ENCODE results near the gene NAA80. TPM values are rescaled to one million over a fixed set of nuclear protein-coding genes. Genes with fewer than 3 reads are reported as not detected.

The NAA80 gene
- total RNA-seq, 1 experiment from 2014 or later: 6.0 TPM

- no peak overlapping the region for H2AK5ac ChIP-seq (ENCODE audit: insufficient read length, low read length)
- no peaks in the 10 kb centered on the region for H3K27me3 ChIP-seq (ENCODE audit: insufficient read depth, low read length)
- H3T11ph ChIP-seq (ENCODE audit: low read length): no peak overlapping the region
- peaks cover 9% of the 10 kb centered on the region; the same call in 1 of the 2 replicates for H3K4me1 ChIP-seq (ENCODE audit: insufficient read depth, low read length)
- H4K20me1 ChIP-seq (ENCODE audit: control insufficient read depth, insufficient read depth, insufficient read length): peaks cover 3% of the 10 kb centered on the region
- peak overlapping the region in 1 of 2 experiments; percentile 49; a peak in 2 of 5 replicates for H3K4me3 Mint-ChIP-seq
- DNase-seq: peak; percentile 63
- no peak overlapping the region for H4K8ac ChIP-seq (replicated peaks; ENCODE audit: insufficient read length, low read depth, low read length)
- H3K79me1 ChIP-seq (ENCODE audit: insufficient read depth, low read depth, low read length, poor library complexity, severe bottlenecking): peaks cover 14% of the 10 kb centered on the region
- H2BK120ac ChIP-seq (ENCODE audit: low read depth, low read length, poor library complexity, severe bottlenecking): no peak overlapping the region
- H2AFZ ChIP-seq (ENCODE audit: low read length): no peak overlapping the region
- H3K9ac ChIP-seq (ENCODE audit: extremely low read depth, insufficient read length, low read length): no peak overlapping the region
- no peak overlapping the region for H3K4me2 ChIP-seq (ENCODE audit: insufficient read depth, insufficient read length, low read length)
- H3K4me1 Mint-ChIP-seq: peaks cover 51 to 60% of the 10 kb centered on the region in 2 experiments
- H3K14ac ChIP-seq (ENCODE audit: insufficient read depth, low read length): peak overlapping the region; percentile 51
- no peak overlapping the region for H2BK20ac ChIP-seq (ENCODE audit: low read depth, low read length, poor library complexity, severe bottlenecking)
- H3K18ac ChIP-seq (ENCODE audit: insufficient read length, low read depth, low read length): peak overlapping the region; percentile 64
- H3K27me3 Mint-ChIP-seq (ENCODE audit: low read depth): no peaks in the 10 kb centered on the region
- H3K36me3 Mint-ChIP-seq (ENCODE audit: insufficient read depth in 1 of 3, low read depth in 3 of 3): peaks cover 8 to 33% (median 29%) of the 10 kb centered on the region in 3 experiments
- H3K23me2 ChIP-seq (ENCODE audit: insufficient read length, low read depth, low read length, poor library complexity, severe bottlenecking): no peaks in the 10 kb centered on the region
- peak; percentile 23; the same call in 2 of the 3 replicates for TF ChIP-seq CTCF (conservative IDR thresholded peaks at IDR 0.05)
- H3K23ac ChIP-seq (ENCODE audit: insufficient read length, low read depth, low read length): no peak overlapping the region
- no peak overlapping the region for H4K91ac ChIP-seq (ENCODE audit: insufficient read length, low read depth, low read length)
- H3K9me3 ChIP-seq (ENCODE audit: control insufficient read depth, low read depth, low read length): no peaks in the 10 kb centered on the region
- no peak overlapping the region for H2BK15ac ChIP-seq (ENCODE audit: low read depth, low read length)
- no peak overlapping the region for H3K4ac ChIP-seq (ENCODE audit: low read depth, low read length)
- no peak overlapping the region for H3K27ac ChIP-seq (ENCODE audit: insufficient read length, low read depth, low read length)
- no peak overlapping the region for H2BK5ac ChIP-seq (ENCODE audit: insufficient read length, low read length)
- WGBS (ENCODE audit: extremely low coverage, insufficient read length, low lambda C conversion rate): no CpG with 5 or more reads among the region's 10 CpGs
- H3K9me3 Mint-ChIP-seq: no peaks in the 10 kb centered on the region
- no peak overlapping the region for H4K5ac ChIP-seq (ENCODE audit: insufficient read length, low read depth, low read length)
- H3K79me2 ChIP-seq (ENCODE audit: insufficient read depth, low read length): peaks cover 26% of the 10 kb centered on the region; the same call in 1 of the 2 replicates
- H2BK12ac ChIP-seq (ENCODE audit: insufficient read length, low read depth, low read length): no peak overlapping the region
- H3K27ac Mint-ChIP-seq: peak overlapping the region; percentile 90 to 94 (median 92)
- H3K56ac ChIP-seq (ENCODE audit: insufficient read length, low read depth, low read length): no peak overlapping the region
Observed at GRCh38 chr3:50246517-50246954, 52.7 kb downstream of the NAA80 start.

Other genes starting within 250 kb of the NAA80 start
- gene RBM5, start 210.5 kb downstream of the NAA80 start, total RNA-seq (2021): 110 and 123 TPM in 2 replicates
- gene SEMA3F, start 144.1 kb downstream of the NAA80 start, total RNA-seq (2021): 11.9 and 14.3 TPM in 2 replicates
- 0.18 TPM in 1 of 2 replicates, not detected in the other for gene GNAT1, start 107.8 kb downstream of the NAA80 start, total RNA-seq (2021)
- 1.4 and 3.2 TPM in 2 replicates for gene SLC38A3, start 94.1 kb downstream of the NAA80 start, total RNA-seq (2021)
- gene GNAI2, start 63.2 kb downstream of the NAA80 start, total RNA-seq (2021): 210 and 218 TPM in 2 replicates
- gene SEMA3B, start 30.3 kb downstream of the NAA80 start, total RNA-seq (2021): 4.4 and 6.4 TPM in 2 replicates
- gene LSMEM2, start 20.3 kb downstream of the NAA80 start, total RNA-seq (2021): 0.24 and 0.50 TPM in 2 replicates
- gene IFRD2, start 7.0 kb downstream of the NAA80 start, total RNA-seq (2021): 107 and 109 TPM in 2 replicates
- 2.3 and 3.1 TPM in 2 replicates for gene HYAL3, start within 50 bp of the NAA80 start, total RNA-seq (2021)
- gene HYAL1, start 4.2 kb upstream of the NAA80 start, total RNA-seq (2021): 2.0 and 2.2 TPM in 2 replicates
- gene HYAL2, start 23.3 kb upstream of the NAA80 start, total RNA-seq (2021): 51.9 and 57.6 TPM in 2 replicates
- 33.5 and 35.5 TPM in 2 replicates for gene TUSC2, start 28.8 kb upstream of the NAA80 start, total RNA-seq (2021)
- gene RASSF1, start 41.4 kb upstream of the NAA80 start, total RNA-seq (2021): 15.1 and 15.8 TPM in 2 replicates
- 0.61 and 1.4 TPM in 2 replicates for gene ZMYND10, start 46.3 kb upstream of the NAA80 start, total RNA-seq (2021)
- gene NPRL2, start 51.4 kb upstream of the NAA80 start, total RNA-seq (2021): 23.0 and 23.4 TPM in 2 replicates
- 16.8 and 19.0 TPM in 2 replicates for gene CYB561D2, start 51.5 kb upstream of the NAA80 start, total RNA-seq (2021)
- 32.3 and 34.0 TPM in 2 replicates for gene TMEM115, start 60.1 kb upstream of the NAA80 start, total RNA-seq (2021)
- gene CACNA2D2, start 204.2 kb upstream of the NAA80 start, total RNA-seq (2021): 27.7 and 28.1 TPM in 2 replicates

Measured in H9 (cell line).